Gastroesophageal sphincter (tissue), 4 donors: ENCODE results near the gene SIX3. TPM values are rescaled to one million over a fixed set of nuclear protein-coding genes. Genes with fewer than 3 reads are reported as not detected.

ENCODE experiments used
- ATAC-seq: fragments of 150-250 bp; one replicate; pipeline ENCODE4 v1.9.1; 2016; ENCODE audit warnings: mild to moderate bottlenecking, moderate library complexity
- H3K27ac ChIP-seq, 4 donors: fragments of 200-600 bp; sonication (generic) in 3 of 4; 1 replicate in 3 of 4; 2 replicates in 1 of 4; pipeline ENCODE4 v1.5.1; 2016 to 2019
- H3K27me3 ChIP-seq: fragments of 200-600 bp; sonication (generic); one replicate; pipeline ENCODE4 v1.5.1; 2019
- H3K36me3 ChIP-seq, 2 donors: fragments of 200-600 bp; sonication (generic); one replicate each; pipeline ENCODE4 v1.5.1; 2019; ENCODE audit warnings: control low read depth in 1 of 2
- H3K4me1 ChIP-seq, 3 donors: fragments of 200-600 bp; sonication (generic); 1 replicate in 2 of 3; 2 replicates in 1 of 3; pipeline ENCODE4 v1.5.1; 2016 to 2019; ENCODE audit warnings: control low read depth in 2 of 3
- H3K4me3 ChIP-seq, 2 donors: fragments of 200-600 bp; sonication (generic); one replicate each; pipeline ENCODE4 v1.5.1; 2019; ENCODE audit warnings: mild to moderate bottlenecking in 1 of 2, moderate library complexity in 1 of 2
- H3K9me3 ChIP-seq, 3 donors: fragments of 200-600 bp; sonication (generic); one replicate each; pipeline ENCODE4 v1.5.1; 2017 to 2019; ENCODE audit warnings: control low read depth in 2 of 3
- CTCF ChIP-seq, 4 experiments: fragments of 200-600 bp in 2 of 4; fragments of 450-650 bp in 2 of 4; sonication (generic) in 1 of 4; IDR thresholded peaks; one replicate each; pipeline ENCODE4 v1.5.1; 2017 to 2019; ENCODE audit warnings: antibody characterized with exemption in 4 of 4, mild to moderate bottlenecking in 2 of 4, moderate library complexity in 2 of 4
- EP300 ChIP-seq: sonication (generic); formaldehyde crosslinking; IDR thresholded peaks from one replicate; pipeline ENCODE4 v1.6.1; 2017; ENCODE audit warnings: antibody characterized with exemption, mild to moderate bottlenecking
- POLR2A ChIP-seq, 2 donors: fragments of 450-650 bp; IDR thresholded peaks; one replicate each; pipeline ENCODE4 v1.6.1; 2017; ENCODE audit warnings: antibody characterized with exemption in 2 of 2, mild to moderate bottlenecking in 2 of 2, moderate library complexity in 1 of 2
- POLR2AphosphoS5 ChIP-seq: sonication (generic); formaldehyde crosslinking; IDR thresholded peaks from one replicate; pipeline ENCODE4 v1.6.1; 2017; ENCODE audit warnings: antibody characterized with exemption
- WGBS, 2 donors: methylation state at CpG; one replicate each; pipeline ENCODE4 v1.1.5; 2018; ENCODE audit warnings: low coverage in 1 of 2; 5-methylcytosine and 5-hydroxymethylcytosine counted together
- total RNA-seq, 4 donors: library from RNA; depleted of rRNA; stranded (reverse); fragments of >200 nt; gene quantifications; one replicate each; pipeline ENCODE4 v1.1.0, GENCODE V29; 2016

The SIX3 gene
- total RNA-seq, 4 donors from 2014 or later = 0.15 TPM; not detected in 3

GRCh38 chr2:44916291-44916690 lies 25.2 kb upstream of the SIX3 start:
- ATAC-seq = no peak
- H3K27me3 ChIP-seq = peaks cover 40% of the 10 kb centered on the region
- TF ChIP-seq POLR2AphosphoS5 (no peak), EP300 (no peak), CTCF (IDR thresholded peaks at IDR 0.05) (no peak), POLR2A (IDR thresholded peaks at IDR 0.05) (no peak)
- H3K27ac ChIP-seq = no peak overlapping the region
- no peak overlapping the region for H3K4me3 ChIP-seq
- H3K9me3 ChIP-seq = peaks cover 0 to 4% (median 0%) of the 10 kb centered on the region in 3 donors
- no peaks in the 10 kb centered on the region for H3K36me3 ChIP-seq
- no peaks in the 10 kb centered on the region for H3K4me1 ChIP-seq

DNA sequence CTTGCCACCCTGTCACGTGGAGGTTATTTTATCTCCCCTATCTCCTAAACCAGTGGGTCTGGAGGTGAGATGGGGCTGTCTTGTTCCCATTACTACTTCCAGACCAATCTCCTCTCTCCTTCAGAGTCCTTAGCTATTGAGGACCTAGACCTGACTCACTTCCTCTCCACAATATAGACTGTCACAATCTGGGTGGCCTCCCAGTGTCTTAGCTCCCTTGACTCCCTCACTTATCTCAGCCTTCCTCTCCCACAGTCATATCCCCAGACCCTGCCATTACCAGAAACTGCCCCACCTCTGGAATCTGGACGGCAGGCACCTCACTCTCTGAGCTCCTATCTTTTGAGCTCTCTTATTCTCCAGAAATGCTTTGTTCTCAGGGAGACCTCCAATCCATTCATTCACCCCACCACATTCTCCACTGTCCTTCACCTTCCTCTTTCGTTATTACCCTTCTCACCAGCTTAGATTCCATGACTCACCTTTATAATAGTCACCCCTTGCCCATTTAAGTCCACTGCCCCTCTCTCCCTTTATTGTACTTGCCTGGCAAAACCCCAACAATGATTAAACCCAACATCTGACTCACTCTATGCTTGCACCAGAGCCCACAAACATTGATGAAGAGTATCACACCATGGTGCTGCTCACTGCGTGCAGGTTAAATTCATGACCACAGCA lies 23.3 kb upstream of the SIX3 start:
- Histone ChIP-seq H3K36me3 (no peaks in the 10 kb centered on the region), H3K4me3 (no peak overlapping the region), H3K9me3 (no peaks in the 10 kb centered on the region), H3K27ac (no peak overlapping the region), H3K4me1 (no peaks in the 10 kb centered on the region), H3K27me3 (peaks cover 60% of the 10 kb centered on the region)
- 66 to 86% methylated on average over 4 of the region's 4 CpGs for WGBS, 2 donors
- no peak for TF ChIP-seq POLR2AphosphoS5
- no peak for TF ChIP-seq EP300
- no peak for TF ChIP-seq POLR2A (IDR thresholded peaks at IDR 0.05)
- TF ChIP-seq CTCF (IDR thresholded peaks at IDR 0.05) = no peak
- ATAC-seq = no peak

GRCh38 chr2:44920751-44921150 lies 20.8 kb upstream of the SIX3 start:
- H3K4me3 ChIP-seq = no peak overlapping the region
- WGBS, 2 donors = 47 to 89% methylated on average over 1 of the region's 2 CpGs
- H3K9me3 ChIP-seq = no peaks in the 10 kb centered on the region
- no peak for TF ChIP-seq POLR2A (IDR thresholded peaks at IDR 0.05)
- no peak for TF ChIP-seq EP300
- no peak for TF ChIP-seq POLR2AphosphoS5
- TF ChIP-seq CTCF (IDR thresholded peaks at IDR 0.05) = no peak
- ATAC-seq = no peak
- no peaks in the 10 kb centered on the region for H3K4me1 ChIP-seq
- no peak overlapping the region for H3K27ac ChIP-seq
- H3K27me3 ChIP-seq = peaks cover 85% of the 10 kb centered on the region
- no peaks in the 10 kb centered on the region for H3K36me3 ChIP-seq

GRCh38 chr2:44922776-44923175 lies 18.7 kb upstream of the SIX3 start:
- Histone ChIP-seq H3K4me1 (peaks cover 0 to under 1% (median under 1%) of the 10 kb centered on the region in 3 donors), H3K27me3 (peaks cover 100% of the 10 kb centered on the region), H3K4me3 (no peak overlapping the region), H3K9me3 (no peaks in the 10 kb centered on the region), H3K27ac (no peak overlapping the region), H3K36me3 (no peaks in the 10 kb centered on the region)
- no peak for TF ChIP-seq EP300
- TF ChIP-seq CTCF (IDR thresholded peaks at IDR 0.05) = no peak
- TF ChIP-seq POLR2A (IDR thresholded peaks at IDR 0.05) = no peak
- TF ChIP-seq POLR2AphosphoS5 = no peak
- ATAC-seq = no peak
- WGBS, 2 donors = 70 to 75% methylated on average over 4 to 6 of the region's 6 CpGs

GRCh38 chr2:44925561-44926136 lies 15.9 kb upstream of the SIX3 start:
- 19% methylated on average over 4 of the region's 4 CpGs; no CpG with 5 or more reads in 1 of the 2 donors for WGBS, 2 donors
- TF ChIP-seq CTCF (IDR thresholded peaks at IDR 0.05) (no peak), POLR2A (IDR thresholded peaks at IDR 0.05) (no peak), POLR2AphosphoS5 (no peak), EP300 (no peak)
- Histone ChIP-seq H3K36me3 (no peaks in the 10 kb centered on the region), H3K27ac (no peak overlapping the region), H3K27me3 (peaks cover 100% of the 10 kb centered on the region), H3K9me3 (no peaks in the 10 kb centered on the region), H3K4me1 (peaks cover 0 to 22% (median 17%) of the 10 kb centered on the region in 3 donors), H3K4me3 (no peak overlapping the region)
- ATAC-seq = no peak
